ENCODE results near the gene PLCB2.

The PLCB2 gene

DNA sequence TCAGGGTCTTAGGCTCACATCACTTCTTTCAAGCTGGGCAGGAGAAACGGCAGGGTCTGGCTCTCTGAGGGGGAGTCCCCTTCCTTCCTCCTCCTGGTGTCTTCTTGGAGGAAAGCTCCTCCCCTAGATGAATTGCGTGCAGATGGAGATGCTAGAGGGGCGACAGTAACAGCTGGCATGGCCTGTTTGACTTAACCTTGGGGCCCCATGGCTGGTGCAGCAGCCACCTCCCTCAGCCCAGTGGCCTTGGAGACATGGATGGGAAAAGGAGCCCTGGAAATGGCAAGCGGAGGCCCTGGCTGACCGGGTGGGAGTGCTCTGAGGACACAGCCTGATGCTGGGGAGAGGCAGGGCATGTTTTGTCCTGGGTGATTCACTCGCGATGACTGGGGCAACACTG lies 48.7 kb downstream of the PLCB2 start:
- Histone ChIP-seq H3K27me3 (ENCODE audit: low read depth, low read length) (peaks cover 9% of the 10 kb centered on the region), H3K27ac (ENCODE audit: low read length) (no peak overlapping the region), H3K4me1 (ENCODE audit: control insufficient read depth in 1 of 2, insufficient read depth in 2 of 2, low read length in 2 of 2) (no peaks in the 10 kb centered on the region), H3K36me3 (ENCODE audit: control insufficient read depth in 1 of 2, insufficient read depth in 2 of 2, low read length in 2 of 2) (no peaks in the 10 kb centered on the region), H3K4me3 (ENCODE audit: low read depth in 1 of 2, low read length in 2 of 2) (no peak overlapping the region), H3K9me3 (ENCODE audit: control insufficient read depth in 1 of 2, low read length in 2 of 2) (no peaks in the 10 kb centered on the region)

DNA sequence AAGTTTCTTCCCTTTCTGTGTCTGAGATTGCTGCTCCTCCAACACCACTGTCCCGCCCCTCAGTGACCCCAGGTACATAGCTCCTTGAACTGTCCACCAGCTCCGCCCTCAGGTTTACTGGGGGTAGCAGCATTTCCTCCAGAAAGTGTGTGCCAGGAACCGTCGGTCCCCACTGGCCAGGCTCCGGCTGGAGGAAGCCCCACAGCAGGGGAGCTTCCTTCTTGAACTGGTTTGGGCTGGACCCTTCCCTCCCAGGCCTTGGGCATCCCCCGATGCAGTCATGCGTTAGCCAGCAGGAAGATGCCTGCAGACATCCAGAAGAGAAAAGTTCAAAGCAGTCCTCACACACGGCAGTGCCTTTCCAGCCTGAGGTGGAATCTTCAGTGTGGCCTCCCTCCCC lies 49.2 kb downstream of the PLCB2 start:
- H3K27ac ChIP-seq (ENCODE audit: low read length): no peak overlapping the region
- no peaks in the 10 kb centered on the region for H3K36me3 ChIP-seq (ENCODE audit: control insufficient read depth in 1 of 2, insufficient read depth in 2 of 2, low read length in 2 of 2)
- H3K27me3 ChIP-seq (ENCODE audit: low read depth, low read length): peaks cover 13% of the 10 kb centered on the region
- H3K9me3 ChIP-seq (ENCODE audit: control insufficient read depth in 1 of 2, low read length in 2 of 2): no peaks in the 10 kb centered on the region
- H3K4me3 ChIP-seq (ENCODE audit: low read depth in 1 of 2, low read length in 2 of 2): no peak overlapping the region
- no peaks in the 10 kb centered on the region for H3K4me1 ChIP-seq (ENCODE audit: control insufficient read depth in 1 of 2, insufficient read depth in 2 of 2, low read length in 2 of 2)

DNA sequence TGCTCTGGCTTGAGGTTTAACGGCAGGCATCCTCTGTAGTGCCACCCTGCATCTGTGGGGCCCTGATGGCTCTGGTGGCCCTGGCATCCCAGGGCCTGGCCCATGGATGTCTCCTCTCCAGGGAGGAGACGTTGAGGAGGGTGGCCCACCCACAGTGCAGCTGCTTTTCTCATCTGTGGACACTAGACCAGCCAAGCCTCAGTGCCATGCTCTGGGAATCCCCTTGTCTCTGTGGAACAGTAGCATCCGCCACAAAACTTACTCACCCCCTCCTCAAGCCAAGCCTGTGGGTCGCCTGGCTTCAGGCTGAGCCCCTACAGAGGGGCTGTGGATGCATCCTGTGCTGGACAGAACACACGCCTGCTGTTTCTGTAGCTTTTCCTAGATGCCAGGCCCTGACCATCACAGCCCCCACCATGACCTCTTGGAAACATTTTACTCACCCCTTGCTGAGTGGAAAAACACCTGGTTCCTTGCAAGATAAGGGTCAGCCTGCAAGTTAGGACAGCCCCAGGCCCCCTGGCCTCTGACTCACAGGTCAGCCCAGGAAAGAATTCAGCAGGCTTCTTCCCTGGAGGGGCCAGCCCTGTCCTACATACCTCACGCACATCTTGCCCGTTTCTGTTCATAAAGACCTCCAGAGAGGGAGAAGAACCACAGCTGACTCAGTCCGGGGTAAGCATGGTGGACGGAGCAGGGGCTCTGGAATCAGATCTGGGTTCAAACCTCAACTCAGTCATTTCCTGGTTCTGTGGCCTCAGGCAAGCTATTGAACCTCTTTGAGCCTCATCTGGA lies 49.9 kb downstream of the PLCB2 start:
- Histone ChIP-seq H3K4me1 (ENCODE audit: control insufficient read depth in 1 of 2, insufficient read depth in 2 of 2, low read length in 2 of 2) (peaks cover 0 to 6% of the 10 kb centered on the region in 2 donors), H3K36me3 (ENCODE audit: control insufficient read depth in 1 of 2, insufficient read depth in 2 of 2, low read length in 2 of 2) (no peaks in the 10 kb centered on the region), H3K4me3 (ENCODE audit: low read depth in 1 of 2, low read length in 2 of 2) (no peak overlapping the region), H3K9me3 (ENCODE audit: control insufficient read depth in 1 of 2, low read length in 2 of 2) (no peaks in the 10 kb centered on the region), H3K27ac (ENCODE audit: low read length) (no peak overlapping the region), H3K27me3 (ENCODE audit: low read depth, low read length) (peaks cover 17% of the 10 kb centered on the region)

GRCh38 chr15:40256638-40257235 lies 51.0 kb downstream of the PLCB2 start:
- no peaks in the 10 kb centered on the region for H3K36me3 ChIP-seq (ENCODE audit: control insufficient read depth in 1 of 2, insufficient read depth in 2 of 2, low read length in 2 of 2)
- H3K4me3 ChIP-seq (ENCODE audit: low read depth in 1 of 2, low read length in 2 of 2): no peak overlapping the region
- H3K4me1 ChIP-seq (ENCODE audit: control insufficient read depth in 1 of 2, insufficient read depth in 2 of 2, low read length in 2 of 2): peaks cover 0 to 13% of the 10 kb centered on the region in 2 donors
- no peaks in the 10 kb centered on the region for H3K9me3 ChIP-seq (ENCODE audit: control insufficient read depth in 1 of 2, low read length in 2 of 2)
- no peak overlapping the region for H3K27ac ChIP-seq (ENCODE audit: low read length)
- peaks cover 19% of the 10 kb centered on the region for H3K27me3 ChIP-seq (ENCODE audit: low read depth, low read length)

DNA sequence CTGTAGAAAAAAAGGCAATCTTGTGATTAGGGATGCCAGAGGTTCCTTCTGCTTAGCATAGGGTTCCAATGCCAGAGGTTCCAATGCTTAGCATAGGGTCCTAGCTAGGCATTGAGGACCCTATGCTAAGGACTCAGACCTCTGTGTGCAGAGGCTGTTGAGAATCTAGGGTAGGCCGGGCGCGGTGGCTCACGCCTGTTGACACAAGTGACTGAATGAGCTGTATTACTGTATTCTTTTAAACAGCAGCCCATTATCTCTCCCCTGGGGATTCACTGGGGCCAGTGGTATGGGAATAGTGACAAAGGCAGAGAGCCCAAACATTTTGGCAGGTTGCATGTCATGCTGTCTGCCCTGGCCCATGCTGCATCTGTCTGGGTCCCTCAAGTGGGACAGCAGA lies 52.7 kb downstream of the PLCB2 start:
- Histone ChIP-seq H3K9me3 (ENCODE audit: control insufficient read depth in 1 of 2, low read length in 2 of 2) (no peaks in the 10 kb centered on the region), H3K36me3 (ENCODE audit: control insufficient read depth in 1 of 2, insufficient read depth in 2 of 2, low read length in 2 of 2) (no peaks in the 10 kb centered on the region), H3K4me1 (ENCODE audit: control insufficient read depth in 1 of 2, insufficient read depth in 2 of 2, low read length in 2 of 2) (peaks cover 0 to 13% of the 10 kb centered on the region in 2 donors), H3K4me3 (ENCODE audit: low read depth in 1 of 2, low read length in 2 of 2) (no peak overlapping the region), H3K27ac (ENCODE audit: low read length) (no peak overlapping the region), H3K27me3 (ENCODE audit: low read depth, low read length) (peaks cover 19% of the 10 kb centered on the region)

- Histone ChIP-seq H3K9me3 (ENCODE audit: control insufficient read depth in 1 of 2, low read length in 2 of 2) (no peaks in the 10 kb centered on the region), H3K36me3 (ENCODE audit: control insufficient read depth in 1 of 2, insufficient read depth in 2 of 2, low read length in 2 of 2) (no peaks in the 10 kb centered on the region), H3K4me3 (ENCODE audit: low read depth in 1 of 2, low read length in 2 of 2) (no peak overlapping the region), H3K27ac (ENCODE audit: low read length) (no peak overlapping the region), H3K27me3 (ENCODE audit: low read depth, low read length) (peaks cover 19% of the 10 kb centered on the region), H3K4me1 (ENCODE audit: control insufficient read depth in 1 of 2, insufficient read depth in 2 of 2, low read length in 2 of 2) (peaks cover 0 to 13% of the 10 kb centered on the region in 2 donors)
Measured at GRCh38 chr15:40254452-40254851, 53.3 kb downstream of the PLCB2 start.

GRCh38 chr15:40253167-40253790 lies 54.5 kb downstream of the PLCB2 start:
- peaks cover 10% of the 10 kb centered on the region for H3K27me3 ChIP-seq (ENCODE audit: low read depth, low read length)
- H3K9me3 ChIP-seq (ENCODE audit: control insufficient read depth in 1 of 2, low read length in 2 of 2): no peaks in the 10 kb centered on the region
- H3K27ac ChIP-seq (ENCODE audit: low read length): no peak overlapping the region
- H3K4me1 ChIP-seq (ENCODE audit: control insufficient read depth in 1 of 2, insufficient read depth in 2 of 2, low read length in 2 of 2): peaks cover 0 to 13% of the 10 kb centered on the region in 2 donors
- no peaks in the 10 kb centered on the region for H3K36me3 ChIP-seq (ENCODE audit: control insufficient read depth in 1 of 2, insufficient read depth in 2 of 2, low read length in 2 of 2)
- peak overlapping the region; percentile 55 to 68 for H3K4me3 ChIP-seq (ENCODE audit: low read depth in 1 of 2, low read length in 2 of 2)

DNA sequence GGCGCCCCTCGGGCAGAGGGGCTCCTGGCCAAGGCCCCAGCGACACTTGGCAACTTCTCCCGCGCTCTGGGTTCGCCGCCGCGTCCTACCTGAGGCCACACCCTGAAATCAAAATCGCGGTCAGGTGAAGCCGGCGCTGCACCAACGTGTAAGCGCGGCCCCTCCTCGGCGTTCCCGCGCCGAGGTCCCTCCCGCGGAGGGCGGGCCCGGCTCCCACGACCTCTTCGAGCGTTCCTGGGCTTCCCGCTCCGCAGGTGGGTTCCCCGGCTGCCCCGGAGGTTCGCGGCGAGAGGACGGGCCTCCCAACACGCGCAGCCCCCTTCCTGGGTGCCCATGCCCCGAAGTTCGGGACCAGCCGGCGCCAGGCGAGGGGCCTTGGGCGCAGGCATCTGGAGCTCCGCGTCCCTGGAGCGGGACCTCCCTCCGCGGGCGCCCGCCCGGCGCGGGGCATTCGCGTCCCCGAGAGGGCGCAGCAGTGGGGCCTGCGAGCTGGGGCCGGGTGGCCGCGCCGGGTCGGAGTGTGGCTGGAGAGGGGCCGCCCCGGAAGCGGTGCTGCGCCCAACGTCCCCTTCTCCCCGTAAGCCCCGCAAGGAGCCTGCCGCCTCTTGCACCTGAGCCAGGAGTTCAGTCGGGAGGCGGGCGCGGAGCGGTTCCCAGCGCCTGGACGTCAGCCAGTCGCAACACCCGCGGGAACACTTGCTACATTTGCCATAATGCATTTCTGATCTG lies 55.1 kb downstream of the PLCB2 start:
- Histone ChIP-seq H3K27me3 (ENCODE audit: low read depth, low read length) (peaks cover 10% of the 10 kb centered on the region), H3K36me3 (ENCODE audit: control insufficient read depth in 1 of 2, insufficient read depth in 2 of 2, low read length in 2 of 2) (no peaks in the 10 kb centered on the region), H3K4me3 (ENCODE audit: low read depth in 1 of 2, low read length in 2 of 2) (peak overlapping the region; percentile 55 to 68), H3K4me1 (ENCODE audit: control insufficient read depth in 1 of 2, insufficient read depth in 2 of 2, low read length in 2 of 2) (peaks cover 0 to 13% of the 10 kb centered on the region in 2 donors), H3K9me3 (ENCODE audit: control insufficient read depth in 1 of 2, low read length in 2 of 2) (no peaks in the 10 kb centered on the region), H3K27ac (ENCODE audit: low read length) (no peak overlapping the region)

DNA sequence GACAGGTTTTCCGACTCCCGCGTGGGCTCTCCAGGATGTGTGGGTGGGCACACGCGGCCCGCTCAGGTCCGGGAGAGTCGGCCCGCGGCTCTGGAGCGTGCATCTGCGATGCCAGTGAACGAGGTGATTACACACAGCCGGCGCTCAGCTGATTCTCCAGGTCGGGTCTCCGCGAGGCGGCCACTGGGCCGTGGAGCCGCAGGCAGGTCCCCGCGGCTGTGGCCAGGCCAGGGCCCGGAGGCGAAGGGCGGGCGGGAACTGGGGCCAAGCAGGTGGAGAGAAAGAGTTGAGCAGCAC lies 55.6 kb downstream of the PLCB2 start:
- H3K27me3 ChIP-seq (ENCODE audit: low read depth, low read length): peaks cover 10% of the 10 kb centered on the region
- no peaks in the 10 kb centered on the region for H3K9me3 ChIP-seq (ENCODE audit: control insufficient read depth in 1 of 2, low read length in 2 of 2)
- H3K4me3 ChIP-seq (ENCODE audit: low read depth in 1 of 2, low read length in 2 of 2): peak overlapping the region in 1 of 2 donors; percentile 68
- H3K36me3 ChIP-seq (ENCODE audit: control insufficient read depth in 1 of 2, insufficient read depth in 2 of 2, low read length in 2 of 2): no peaks in the 10 kb centered on the region
- H3K4me1 ChIP-seq (ENCODE audit: control insufficient read depth in 1 of 2, insufficient read depth in 2 of 2, low read length in 2 of 2): peaks cover 0 to 13% of the 10 kb centered on the region in 2 donors
- H3K27ac ChIP-seq (ENCODE audit: low read length): no peak overlapping the region

DNA sequence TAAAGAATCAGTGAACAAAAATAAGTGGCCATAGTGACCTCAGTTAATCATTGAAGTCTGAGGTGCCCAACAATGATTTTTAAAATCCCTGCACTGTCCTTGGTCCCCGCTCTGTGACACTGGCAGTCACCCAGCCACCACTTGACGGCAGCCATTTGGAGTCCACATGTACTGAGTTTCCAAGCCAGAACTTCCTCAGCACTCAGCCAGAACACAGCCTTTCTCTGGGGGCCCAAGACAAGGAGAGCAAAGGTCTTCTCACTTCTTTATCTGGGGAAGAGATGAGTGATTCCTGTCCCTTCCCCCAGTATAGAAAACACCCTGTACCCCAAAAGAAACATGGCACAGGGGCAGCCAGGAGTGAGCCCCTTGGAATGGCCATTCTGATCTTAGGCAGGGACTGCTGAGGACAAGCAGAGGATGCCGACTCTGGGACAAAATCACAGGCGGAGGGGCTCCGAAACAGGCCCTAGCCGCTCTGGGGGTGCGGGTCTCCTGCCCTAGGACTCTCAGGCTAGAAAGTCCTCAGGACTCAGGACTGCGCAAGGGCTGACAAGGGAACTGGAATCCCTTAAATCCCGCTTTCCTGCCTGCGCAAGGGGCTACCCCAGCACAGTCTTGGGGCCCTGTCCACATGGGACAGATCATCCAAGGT lies 56.1 kb downstream of the PLCB2 start:
- no peak overlapping the region for H3K4me3 ChIP-seq (ENCODE audit: low read depth in 1 of 2, low read length in 2 of 2)
- no peaks in the 10 kb centered on the region for H3K9me3 ChIP-seq (ENCODE audit: control insufficient read depth in 1 of 2, low read length in 2 of 2)
- H3K27ac ChIP-seq (ENCODE audit: low read length): no peak overlapping the region
- peaks cover 10% of the 10 kb centered on the region for H3K27me3 ChIP-seq (ENCODE audit: low read depth, low read length)
- H3K36me3 ChIP-seq (ENCODE audit: control insufficient read depth in 1 of 2, insufficient read depth in 2 of 2, low read length in 2 of 2): no peaks in the 10 kb centered on the region
- H3K4me1 ChIP-seq (ENCODE audit: control insufficient read depth in 1 of 2, insufficient read depth in 2 of 2, low read length in 2 of 2): peaks cover 0 to 13% of the 10 kb centered on the region in 2 donors
